ENCODE data around the gene TTC7B. TPM values are rescaled to one million over a fixed set of nuclear protein-coding genes. Genes with fewer than 3 reads are reported as not detected.

The TTC7B gene
- total and polyA plus RNA-seq, 9 of the 15 experiments (the other 6 are each of a cell fraction or from before 2014, with no cell fraction given) = 2.2 to 77.2 (median 36.7) TPM

GRCh38 chr14:90663680-90664079 is 152.6 kb downstream of the TTC7B start:
- Histone ChIP-seq H3K79me2 (ENCODE audit: control insufficient read depth, insufficient read depth, low read length) (no peaks in the 10 kb centered on the region), H3K27me3 (ENCODE audit: control insufficient read depth in 2 of 2, insufficient read depth in 2 of 2, low read length in 2 of 2) (no peaks in the 10 kb centered on the region), H3K27ac (ENCODE audit: extremely low read depth, low read depth, low read length) (no peak overlapping the region), H3K9me3 (replicated peaks; ENCODE audit: control insufficient read depth, insufficient read depth, low read depth, low read length) (no peaks in the 10 kb centered on the region), H4K20me1 (replicated peaks; ENCODE audit: control insufficient read depth, insufficient read depth, low read length) (no peaks in the 10 kb centered on the region), H3K4me3 (no peak overlapping the region), H3K9me1 (ENCODE audit: control insufficient read depth, insufficient read depth, low read length) (no peaks in the 10 kb centered on the region), H3K9ac (ENCODE audit: insufficient read depth in 1 of 2, low read depth in 2 of 2, low read length in 2 of 2) (no peak overlapping the region), H3K4me2 (ENCODE audit: insufficient read depth, low read length) (no peak overlapping the region), H2AFZ (ENCODE audit: low read depth, low read length) (no peak overlapping the region), H3K36me3 (ENCODE audit: control insufficient read depth, insufficient read depth, low read length) (peaks cover 7% of the 10 kb centered on the region; the same call in 2 of the 3 replicates), H3K4me1 (replicated peaks in 1 of 2; ENCODE audit: control insufficient read depth in 2 of 2, insufficient read depth in 2 of 2, low read length in 2 of 2) (peaks cover 5 to 10% of the 10 kb centered on the region in 2 experiments; a peak in 4 of 5 replicates)
- BruUV-seq (replicated peaks) = no TSS peak
- FAIRE-seq (no peak), ATAC-seq (no peak), DNase-seq (ENCODE audit: extremely low read depth in 1 of 4, low spot score in 3 of 4) (no peak)
- 92% methylated on average over 4 of the region's 5 CpGs for WGBS (ENCODE audit: insufficient coverage, low coverage, missing lambda C conversion rate)
- ChIA-PET POLR2A (interaction anchor here (0.7 kb wide), 1 partner anchor 214 kb away, joined by 3 read pairs; no protein-coding TSS in a partner anchor), CTCF (ENCODE audit: low intra/inter-chr PET ratio) (no interaction called here)
- in situ Hi-C loops (cut with MboI) = no loop called here
- intact Hi-C loops (cut with micrococcal nuclease) = no loop called here
- no peak for TF ChIP-seq ZNF609 (CRISPR knock-in tag; IDR thresholded peaks at IDR 0.05; ENCODE audit: borderline replicate concordance)
- no peak for TF ChIP-seq KDM4B (IDR thresholded peaks at IDR 0.05; ENCODE audit: borderline replicate concordance in 2 of 2, low read depth in 1 of 2)
- TF ChIP-seq GTF3C2 (IDR thresholded peaks at IDR 0.05; ENCODE audit: borderline replicate concordance, extremely low read depth, insufficient read length) = no peak
- TF ChIP-seq KLF16 (IDR thresholded peaks at IDR 0.05) = no peak
- no peak for TF ChIP-seq NFRKB (IDR thresholded peaks at IDR 0.05; ENCODE audit: low read depth)
- TF ChIP-seq SRSF3 (IDR thresholded peaks at IDR 0.05; ENCODE audit: insufficient read depth, low read length) = no peak
- TF ChIP-seq GTF2E2 (tag; IDR thresholded peaks at IDR 0.05) = no peak
- TF ChIP-seq POLR2G (IDR thresholded peaks at IDR 0.05; ENCODE audit: low read depth, low read length) = no peak
- no peak for TF ChIP-seq ZBTB7A (IDR thresholded peaks at IDR 0.05; ENCODE audit: borderline replicate concordance, control insufficient read depth, low read depth, low read length)
- TF ChIP-seq ZNF175 (CRISPR knock-in tag; IDR thresholded peaks at IDR 0.05; ENCODE audit: low read depth) = no peak
- TF ChIP-seq ZNF224 (CRISPR knock-in tag; IDR thresholded peaks at IDR 0.05) = no peak
- no peak for TF ChIP-seq ZBTB26 (CRISPR knock-in tag; IDR thresholded peaks at IDR 0.05)

All from K562 (cell line).